ENCODE results near the gene PLK2.
A peak's percentile ranks its signal among the peaks of the same experiment; 100 is the strongest.

Gene PLK2

GRCh38 chr5:58457050-58457449, 2.8 kb downstream of the PLK2 start:
- H3K9me3 ChIP-seq (ENCODE audit: control insufficient read depth, insufficient read depth, low read depth, low read length), result no peaks in the 10 kb centered on the region
- TF ChIP-seq ATF2 (tag by site-specific recombination; IDR thresholded peaks at IDR 0.05; ENCODE audit: low read depth) (peak; percentile 73), ZBTB49 (tag by site-specific recombination; IDR thresholded peaks at IDR 0.05; ENCODE audit: low read depth) (no peak)
- POLR2A ChIA-PET, result no interaction called here
- CTCF ChIA-PET, result interaction anchor here (1.9 kb wide), 1 partner anchor 569 kb away, joined by 7 read pairs; no protein-coding TSS in a partner anchor
- H3K4me3 ChIP-seq (ENCODE audit: low read depth, low read length), result no peak overlapping the region
- H3K27ac ChIP-seq (ENCODE audit: extremely low read depth, low read depth, low read length), result no peak overlapping the region
- no peaks in the 10 kb centered on the region for H3K4me1 ChIP-seq (ENCODE audit: control insufficient read depth, insufficient read depth, low read length)
- peaks cover 21 to 61% of the 10 kb centered on the region in 2 experiments; a peak in 2 of 3 replicates for H3K36me3 ChIP-seq (ENCODE audit: control insufficient read depth in 2 of 2, insufficient read depth in 1 of 2, low read length in 2 of 2)

- Histone ChIP-seq H3K27ac (ENCODE audit: extremely low read depth, low read depth, low read length) (no peak overlapping the region), H3K9me3 (ENCODE audit: control insufficient read depth, insufficient read depth, low read depth, low read length) (no peaks in the 10 kb centered on the region), H3K36me3 (ENCODE audit: control insufficient read depth in 2 of 2, insufficient read depth in 1 of 2, low read length in 2 of 2) (peaks cover 21 to 61% of the 10 kb centered on the region in 2 experiments; a peak in 2 of 3 replicates), H3K4me1 (ENCODE audit: control insufficient read depth, insufficient read depth, low read length) (no peaks in the 10 kb centered on the region), H3K4me3 (ENCODE audit: low read depth, low read length) (no peak overlapping the region)
- no peak for TF ChIP-seq RBAK (tag by site-specific recombination; IDR thresholded peaks at IDR 0.05)
- TF ChIP-seq ZNF37A (tag by site-specific recombination; IDR thresholded peaks at IDR 0.05), result no peak
- no peak for TF ChIP-seq INSM2 (tag by site-specific recombination; IDR thresholded peaks at IDR 0.05)
- no peak for TF ChIP-seq MZF1 (tag by site-specific recombination; IDR thresholded peaks at IDR 0.05; ENCODE audit: borderline replicate concordance)
- TF ChIP-seq ZNF600 (tag by site-specific recombination; IDR thresholded peaks at IDR 0.05), result no peak
- TF ChIP-seq GLI2 (tag by site-specific recombination; IDR thresholded peaks at IDR 0.05; ENCODE audit: borderline replicate concordance, low read depth), result no peak
- no peak for TF ChIP-seq ZNF221 (tag by site-specific recombination; IDR thresholded peaks at IDR 0.05; ENCODE audit: borderline replicate concordance)
- TF ChIP-seq HIC1 (tag by site-specific recombination; IDR thresholded peaks at IDR 0.05), result no peak
- no peak for TF ChIP-seq ZSCAN30 (tag by site-specific recombination; IDR thresholded peaks at IDR 0.05)
- no peak for TF ChIP-seq ZNF394 (tag by site-specific recombination; IDR thresholded peaks at IDR 0.05; ENCODE audit: borderline replicate concordance)
- TF ChIP-seq EGR2 (tag by site-specific recombination; IDR thresholded peaks at IDR 0.05; ENCODE audit: low read depth), result no peak
- no peak for TF ChIP-seq ZNF341 (tag by site-specific recombination; IDR thresholded peaks at IDR 0.05; ENCODE audit: low read depth)
- no peak for TF ChIP-seq ZNF24 (tag by site-specific recombination; IDR thresholded peaks at IDR 0.05)
- TF ChIP-seq ZNF274 (IDR thresholded peaks at IDR 0.05; ENCODE audit: low read length), result no peak
- no peak for TF ChIP-seq ZNF274 (tag by site-specific recombination; IDR thresholded peaks at IDR 0.05; ENCODE audit: borderline replicate concordance)
- TF ChIP-seq ZBTB6 (tag by site-specific recombination; IDR thresholded peaks at IDR 0.05), result no peak
- ChIA-PET POLR2A (no interaction called here), CTCF (interaction anchor here (1.9 kb wide), 1 partner anchor 569 kb away, joined by 7 read pairs; no protein-coding TSS in a partner anchor)
Measured at GRCh38 chr5:58456486-58456885, 3.4 kb downstream of the PLK2 start.

All from HEK293 (cell line).